Measurements from ENCODE around the gene RDX.
A peak's percentile ranks its signal among the peaks of the same experiment; 100 is the strongest.
"Not testable (repeated sequence)": the region's sequence is repeated elsewhere in the genome, so short reads cannot be mapped to it uniquely, and the experiment has no call there.

The RDX gene

DNA sequence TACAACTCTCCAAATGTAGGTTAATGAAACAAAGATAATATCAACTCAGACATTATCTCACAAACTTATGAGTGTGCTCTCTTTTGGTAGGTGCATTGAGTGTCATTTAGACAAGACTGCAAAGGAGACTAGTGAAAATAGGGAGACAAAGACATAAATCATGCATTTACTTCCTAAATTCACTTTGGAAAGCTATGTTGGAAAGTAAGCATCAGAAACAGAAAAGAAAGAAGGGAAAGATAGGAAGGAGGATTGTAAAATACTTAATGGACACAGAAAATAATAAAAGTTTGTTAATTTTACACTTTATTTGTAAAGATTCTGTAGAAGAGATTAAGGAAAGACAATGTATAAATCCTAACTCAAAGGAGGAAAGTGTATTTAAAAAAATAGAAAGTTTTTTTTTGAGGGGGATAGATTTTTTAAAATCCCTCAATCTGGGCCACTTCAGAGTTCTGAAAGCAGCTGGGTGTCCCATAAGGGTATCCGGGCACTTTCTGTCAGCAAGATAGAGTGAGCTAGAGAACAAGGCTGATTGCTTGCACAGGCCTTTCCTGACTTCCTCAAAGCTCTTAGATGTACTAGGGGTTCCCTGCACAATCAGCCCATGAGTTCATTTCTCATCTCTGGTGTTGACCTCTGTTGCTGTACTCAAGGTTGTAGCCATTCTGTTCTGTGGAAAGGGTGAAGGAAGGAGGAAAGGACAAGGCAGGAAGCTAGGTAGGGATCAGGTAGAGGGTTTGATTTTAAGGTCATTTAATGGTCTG lies 22.4 kb upstream of the RDX start:
- TF ChIP-seq, protein P1, sequence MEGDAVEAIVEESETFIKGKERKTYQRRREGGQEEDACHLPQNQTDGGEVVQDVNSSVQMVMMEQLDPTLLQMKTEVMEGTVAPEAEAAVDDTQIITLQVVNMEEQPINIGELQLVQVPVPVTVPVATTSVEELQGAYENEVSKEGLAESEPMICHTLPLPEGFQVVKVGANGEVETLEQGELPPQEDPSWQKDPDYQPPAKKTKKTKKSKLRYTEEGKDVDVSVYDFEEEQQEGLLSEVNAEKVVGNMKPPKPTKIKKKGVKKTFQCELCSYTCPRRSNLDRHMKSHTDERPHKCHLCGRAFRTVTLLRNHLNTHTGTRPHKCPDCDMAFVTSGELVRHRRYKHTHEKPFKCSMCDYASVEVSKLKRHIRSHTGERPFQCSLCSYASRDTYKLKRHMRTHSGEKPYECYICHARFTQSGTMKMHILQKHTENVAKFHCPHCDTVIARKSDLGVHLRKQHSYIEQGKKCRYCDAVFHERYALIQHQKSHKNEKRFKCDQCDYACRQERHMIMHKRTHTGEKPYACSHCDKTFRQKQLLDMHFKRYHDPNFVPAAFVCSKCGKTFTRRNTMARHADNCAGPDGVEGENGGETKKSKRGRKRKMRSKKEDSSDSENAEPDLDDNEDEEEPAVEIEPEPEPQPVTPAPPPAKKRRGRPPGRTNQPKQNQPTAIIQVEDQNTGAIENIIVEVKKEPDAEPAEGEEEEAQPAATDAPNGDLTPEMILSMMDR (conservative IDR thresholded peaks at IDR 0.05; ENCODE audit: control insufficient read depth, insufficient read depth, low read depth, low read length) = no peak
- no peak for DNase-seq (ENCODE audit: low read depth)
- no peak overlapping the region for H3K4me3 ChIP-seq (ENCODE audit: control insufficient read depth, low read depth, low read length)

DNA sequence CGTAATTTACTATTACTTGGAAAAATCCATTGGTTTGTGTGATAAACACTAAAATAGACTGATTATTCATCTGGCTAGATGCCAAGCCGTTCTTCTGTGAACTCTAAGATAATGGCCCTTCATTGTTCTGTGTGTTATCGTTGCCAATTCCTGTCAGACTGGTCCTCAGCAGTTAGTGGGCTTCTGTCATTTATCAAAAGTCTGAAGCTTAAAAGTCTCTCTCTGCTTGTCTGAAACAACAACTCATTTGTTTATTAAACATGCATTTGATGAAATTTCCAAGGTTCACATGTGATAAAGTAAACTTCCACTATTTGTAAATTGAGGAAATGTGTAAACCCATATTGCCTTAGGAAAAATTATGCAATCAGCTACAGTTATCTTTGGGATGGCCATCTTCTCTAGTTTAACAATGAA lies 21.1 kb upstream of the RDX start:
- DNase-seq (ENCODE audit: low read depth) = peak; percentile 36
- H3K4me3 ChIP-seq (ENCODE audit: control insufficient read depth, low read depth, low read length) = no peak overlapping the region
- TF ChIP-seq, protein P1 (conservative IDR thresholded peaks at IDR 0.05; ENCODE audit: control insufficient read depth, insufficient read depth, low read depth, low read length) = no peak

DNA sequence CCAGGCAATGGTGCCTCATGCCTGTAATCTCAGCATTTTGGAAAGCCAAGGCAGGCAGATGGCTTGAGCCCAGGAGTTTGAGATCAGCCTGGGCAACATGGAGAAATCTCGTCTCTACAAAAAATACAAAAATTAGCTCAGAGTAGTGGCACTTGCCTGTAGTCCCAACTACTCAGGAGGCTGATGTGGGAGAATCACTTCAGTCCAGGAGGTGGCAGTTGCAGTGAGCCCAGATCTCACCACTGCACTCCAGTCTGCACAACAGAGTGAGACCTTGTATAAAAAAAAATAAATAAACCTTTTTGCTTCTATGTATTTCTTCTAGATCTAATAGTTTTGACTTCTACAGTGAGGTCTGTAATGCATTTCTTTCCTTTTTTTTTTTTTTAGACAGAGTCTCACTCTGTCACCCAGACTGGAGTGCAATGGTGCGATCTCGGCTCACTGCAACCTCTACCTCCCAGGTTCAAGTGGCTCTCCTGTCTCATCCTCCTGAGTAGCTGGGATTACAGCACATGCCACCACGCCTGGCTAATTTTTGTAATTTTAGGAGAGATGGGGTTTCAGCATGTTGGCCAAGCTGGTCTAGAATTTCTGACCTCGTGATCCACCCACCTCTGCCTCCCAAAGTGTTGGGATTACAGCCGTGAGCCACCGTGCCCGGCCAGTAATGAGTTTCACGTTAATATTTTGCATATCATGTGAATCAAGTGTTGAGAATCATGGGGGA lies 18.1 kb upstream of the RDX start:
- TF ChIP-seq, protein P1 (conservative IDR thresholded peaks at IDR 0.05; ENCODE audit: control insufficient read depth, insufficient read depth, low read depth, low read length) = no peak
- no peak for DNase-seq (ENCODE audit: low read depth)
- H3K4me3 ChIP-seq (ENCODE audit: control insufficient read depth, low read depth, low read length) = no peak overlapping the region

DNA sequence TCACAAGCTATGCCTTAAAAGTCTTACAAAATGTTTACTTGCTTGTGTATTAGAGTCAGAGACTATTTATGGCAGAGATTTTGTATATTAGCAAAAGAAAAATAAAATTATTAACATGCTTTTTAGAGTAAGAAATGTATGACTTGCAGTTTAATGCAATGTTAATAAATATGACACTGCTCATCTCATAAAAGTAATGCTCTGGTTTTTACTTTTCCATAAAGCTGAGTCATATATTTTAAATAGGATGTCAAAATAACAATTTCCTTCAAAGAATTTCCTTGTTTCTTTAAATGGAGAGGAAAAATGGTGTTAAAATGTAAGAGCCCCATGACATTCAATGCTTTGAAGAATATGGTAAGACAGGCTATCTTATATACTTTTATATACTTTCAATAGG lies 16.3 kb upstream of the RDX start:
- TF ChIP-seq, protein P1 (conservative IDR thresholded peaks at IDR 0.05; ENCODE audit: control insufficient read depth, insufficient read depth, low read depth, low read length) = no peak
- H3K4me3 ChIP-seq (ENCODE audit: control insufficient read depth, low read depth, low read length) = no peak overlapping the region
- no peak for DNase-seq (ENCODE audit: low read depth)

DNA sequence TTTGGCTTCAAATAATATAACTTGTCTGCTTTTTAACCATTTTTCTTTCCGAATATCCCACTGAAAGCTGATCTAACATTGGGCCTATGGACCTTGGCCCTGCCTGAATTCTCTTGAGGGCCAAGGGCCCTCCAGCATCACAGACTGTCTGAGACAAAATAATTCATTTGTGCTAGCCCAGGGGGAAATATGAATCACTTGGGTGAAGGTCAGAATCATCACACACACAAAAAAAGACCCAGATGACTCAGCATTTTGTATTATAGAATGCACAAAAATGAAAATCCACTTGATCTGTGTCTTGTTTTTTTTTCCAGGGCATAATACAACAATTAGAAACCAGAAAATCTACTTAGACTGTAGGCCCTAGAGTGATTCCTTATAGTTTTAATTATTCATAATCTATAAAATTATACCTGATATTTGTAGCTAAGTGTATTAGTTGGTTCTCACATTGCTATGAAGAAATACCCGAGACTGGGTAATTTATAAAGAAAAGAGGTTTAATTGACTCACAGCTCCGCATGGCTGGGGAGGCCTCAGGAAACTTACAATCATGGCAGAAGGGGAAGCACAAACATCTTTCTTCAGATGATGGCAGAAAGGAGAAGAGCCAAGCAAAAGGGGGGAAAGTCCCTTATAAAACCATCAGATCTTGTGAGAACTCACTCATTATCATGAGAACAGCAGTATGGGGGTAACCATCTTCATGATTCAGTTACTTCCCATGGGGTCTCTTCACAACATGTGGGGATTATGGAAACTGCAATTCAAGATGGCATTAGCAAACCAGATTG lies 15.6 kb upstream of the RDX start:
- H3K4me3 ChIP-seq (ENCODE audit: control insufficient read depth, low read depth, low read length) = no peak overlapping the region
- peak; percentile 68 for DNase-seq (ENCODE audit: low read depth)
- TF ChIP-seq, protein P1 (conservative IDR thresholded peaks at IDR 0.05; ENCODE audit: control insufficient read depth, insufficient read depth, low read depth, low read length) = no peak

DNA sequence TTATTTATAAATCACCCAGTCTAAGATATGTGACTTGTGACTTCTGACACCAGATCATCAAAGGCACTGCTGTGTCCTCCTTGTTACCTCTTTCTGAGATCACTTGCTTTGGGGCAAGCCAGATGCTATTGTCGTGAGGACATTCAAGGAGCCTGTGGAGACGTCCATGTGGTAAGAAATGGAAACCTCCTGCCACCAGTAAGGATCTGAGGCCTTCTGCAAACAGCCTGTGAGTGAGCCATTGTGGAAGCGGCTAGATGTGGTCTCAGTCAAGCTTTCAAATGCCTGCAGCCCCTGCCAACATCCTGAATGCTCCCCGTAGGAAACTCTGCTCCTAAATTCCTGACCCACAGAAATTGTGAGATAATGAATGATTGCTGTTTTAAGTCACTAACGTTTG lies 11.7 kb upstream of the RDX start:
- no peak for DNase-seq (ENCODE audit: low read depth)
- TF ChIP-seq, protein P1 (conservative IDR thresholded peaks at IDR 0.05; ENCODE audit: control insufficient read depth, insufficient read depth, low read depth, low read length) = no peak

DNA sequence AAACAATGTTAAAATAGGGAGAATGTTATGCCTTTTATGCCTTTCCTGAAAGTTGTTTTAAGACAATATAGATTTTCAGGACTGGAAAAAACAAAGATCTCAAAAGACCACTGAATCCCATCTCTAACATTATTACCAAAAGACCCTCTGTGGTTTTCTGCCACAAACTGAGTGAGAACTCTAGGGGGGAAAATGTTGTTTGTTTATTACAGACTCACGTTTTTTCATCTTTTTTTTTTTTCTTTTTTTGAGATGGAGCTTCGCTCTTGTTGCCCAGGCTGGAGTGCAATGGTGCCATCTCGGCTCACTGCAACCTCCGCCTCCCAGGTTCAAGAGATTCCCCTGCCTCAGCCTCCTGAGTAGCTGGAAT lies 9.6 kb upstream of the RDX start:
- not testable (repeated sequence) for H3K4me3 ChIP-seq (ENCODE audit: control insufficient read depth, low read depth, low read length); DNase-seq (ENCODE audit: low read depth)

More for the DNA sequence above, 11.7 kb upstream of the RDX start:
- no peak overlapping the region for H3K4me3 ChIP-seq (ENCODE audit: control insufficient read depth, low read depth, low read length)
